CD8-positive, alpha-beta memory T cell (primary cell): ENCODE measurements around the gene ADPRH. TPM values are rescaled to one million over a fixed set of nuclear protein-coding genes. Genes with fewer than 3 reads are reported as not detected.

Experiments used
- CTCF ChIA-PET: fragments of 350-600 bp; sonication (Branson Sonifier 250); formaldehyde crosslinking; loops from one replicate; lab custom pipeline; 2021; ENCODE audit warnings: antibody characterized with exemption; lab: Charles Lee
- POLR2A ChIA-PET: fragments of 350-600 bp; sonication (Branson Sonifier 250); formaldehyde crosslinking; loops from one replicate; lab custom pipeline; 2021; ENCODE audit warnings: antibody characterized with exemption; lab: Charles Lee
- DNase-seq, 5 donors: peaks; one replicate each; pipeline versions ENCODE4 v3.0.0 to v3.0.0-alpha.2; 2020 to 2022; ENCODE audit warnings: mixed read lengths in 1 of 5
- H3K27ac ChIP-seq: one replicate; pipeline ENCODE4 v1.7.0; 2013; ENCODE audit warnings: low read depth, mild to moderate bottlenecking, low read length, moderate library complexity
- H3K27me3 ChIP-seq: 2 replicates; pipeline ENCODE4 v1.7.0; 2013; ENCODE audit warnings: low read length, mild to moderate bottlenecking; ENCODE audit not compliant: insufficient read depth, poor library complexity, severe bottlenecking
- H3K36me3 ChIP-seq: 2 replicates; pipeline ENCODE4 v1.7.0; 2013; ENCODE audit warnings: mild to moderate bottlenecking, low read length, moderate library complexity; ENCODE audit not compliant: insufficient read depth
- H3K4me1 ChIP-seq: 2 replicates; pipeline ENCODE4 v1.7.0; 2013; ENCODE audit warnings: mild to moderate bottlenecking, low read length, moderate library complexity; ENCODE audit not compliant: insufficient read depth
- H3K4me3 ChIP-seq: 2 replicates; pipeline ENCODE4 v1.7.0; 2013; ENCODE audit warnings: mild to moderate bottlenecking, low read length
- H3K9me3 ChIP-seq: 2 replicates; pipeline ENCODE4 v1.7.0; 2013; ENCODE audit warnings: mild to moderate bottlenecking, low read length
- H3K27ac Mint-ChIP-seq, 8 donors: one replicate each; pipeline ENCODE4 v1.8.0; 2020 to 2021; ENCODE audit warnings: mixed read lengths in 8 of 8, mild to moderate bottlenecking in 6 of 8, inconsistent platforms in 3 of 8, moderate library complexity in 3 of 8
- H3K27me3 Mint-ChIP-seq, 2 donors: one replicate each; pipeline ENCODE4 v1.8.0; 2020 to 2021; ENCODE audit warnings: mixed read lengths in 2 of 2, mild to moderate bottlenecking in 1 of 2, moderate library complexity in 1 of 2
- H3K36me3 Mint-ChIP-seq, 3 donors: one replicate each; pipeline ENCODE4 v1.8.0; 2020 to 2021; ENCODE audit warnings: mixed read lengths in 3 of 3, inconsistent platforms in 1 of 3, mild to moderate bottlenecking in 1 of 3
- H3K4me1 Mint-ChIP-seq, 3 donors: one replicate each; pipeline ENCODE4 v1.8.0; 2020 to 2021; ENCODE audit warnings: mixed read lengths in 3 of 3, inconsistent platforms in 1 of 3, mild to moderate bottlenecking in 1 of 3
- H3K4me3 Mint-ChIP-seq, 7 donors: one replicate each; pipeline ENCODE4 v1.8.0; 2020 to 2021; ENCODE audit warnings: mixed read lengths in 7 of 7, mild to moderate bottlenecking in 6 of 7, moderate library complexity in 4 of 7, inconsistent platforms in 2 of 7
- H3K9me3 Mint-ChIP-seq, 5 donors: one replicate each; pipeline ENCODE4 v1.8.0; 2020 to 2022; ENCODE audit warnings: mixed read lengths in 5 of 5, mild to moderate bottlenecking in 3 of 5, moderate library complexity in 2 of 5, inconsistent platforms in 1 of 5
- polyA plus RNA-seq: library from polyadenylated mRNA; unstranded; fragments of 300-500 nt; fragmentation: Illumina TruSeq; gene quantifications from one replicate; pipeline ENCODE4 v1.2.3, GENCODE V29; 2021
- total RNA-seq, 2 experiments: library from RNA; stranded (reverse); gene quantifications; one replicate each; pipeline ENCODE4 v1.2.3, GENCODE V29; 2021

ADPRH gene
- total and polyA plus RNA-seq, 3 experiments from 2014 or later, result 2.5 to 7.9 (median 6.8) TPM

DNA sequence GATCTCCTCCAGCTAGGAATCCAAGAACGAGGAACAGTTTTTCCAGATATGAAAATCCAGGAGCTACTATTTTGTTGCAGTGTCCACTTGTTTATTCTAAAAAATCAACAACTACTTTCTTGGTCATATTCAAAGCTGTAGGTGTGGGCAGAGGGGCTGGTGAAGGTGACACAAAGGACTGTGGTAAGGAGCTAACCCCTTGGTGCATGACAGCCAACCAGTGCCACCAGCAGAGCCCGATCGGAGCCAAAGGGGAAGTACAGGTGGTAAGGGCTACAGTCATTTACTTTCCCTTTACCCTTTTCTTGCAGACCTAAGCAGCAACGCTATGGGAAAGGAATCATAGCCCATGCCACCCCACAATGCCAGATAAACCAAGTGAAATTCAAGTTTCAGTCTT lies 49.1 kb downstream of the ADPRH start:
- Histone ChIP-seq H3K4me3 (no peak overlapping the region), H3K36me3 (no peaks in the 10 kb centered on the region), H3K27ac (no peak overlapping the region), H3K27me3 (no peaks in the 10 kb centered on the region), H3K9me3 (no peaks in the 10 kb centered on the region), H3K4me1 (no peaks in the 10 kb centered on the region)
- H3K4me3 Mint-ChIP-seq, result peak overlapping the region in 1 of 7 donors; percentile 1
- POLR2A ChIA-PET, result no interaction called here
- no peaks in the 10 kb centered on the region for H3K9me3 Mint-ChIP-seq
- H3K27ac Mint-ChIP-seq, result peak overlapping the region in 1 of 8 donors; percentile 14
- DNase-seq, result no peak
- CTCF ChIA-PET, result no interaction called here
- peaks cover 4 to 34% of the 10 kb centered on the region in 2 donors for H3K27me3 Mint-ChIP-seq
- H3K36me3 Mint-ChIP-seq, result no peaks in the 10 kb centered on the region
- H3K4me1 Mint-ChIP-seq, result peaks cover 0 to 19% (median 12%) of the 10 kb centered on the region in 3 donors

DNA sequence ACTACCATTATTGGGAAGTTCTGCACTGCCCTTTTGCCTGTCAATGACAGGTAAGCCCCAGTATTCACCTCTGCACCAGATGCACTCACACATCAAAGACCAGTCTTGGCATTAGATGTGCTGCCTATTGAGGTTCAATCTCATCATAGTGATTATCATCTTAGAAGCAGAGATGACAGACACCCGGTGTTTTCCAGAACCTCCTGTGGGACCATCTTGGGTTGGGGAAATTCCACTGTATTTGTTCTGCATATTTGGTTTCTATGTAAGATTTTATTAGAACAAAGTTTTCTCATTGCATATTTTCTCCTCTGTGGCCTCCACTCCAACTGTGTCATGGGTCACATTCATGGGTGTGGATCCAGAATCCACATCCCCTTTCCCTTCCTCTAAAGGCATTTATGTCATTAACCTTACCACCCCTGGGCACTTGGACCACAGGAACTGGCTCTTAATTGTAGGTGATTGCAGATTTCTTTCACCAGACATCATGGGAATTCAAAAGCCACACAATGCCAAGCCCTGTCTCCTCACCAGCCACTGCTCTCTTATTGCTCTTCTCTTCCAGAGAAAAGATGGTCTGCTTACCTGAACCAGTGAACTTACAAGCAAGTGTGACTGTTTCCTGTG lies 49.6 kb downstream of the ADPRH start:
- peaks cover 0 to 19% (median 12%) of the 10 kb centered on the region in 3 donors for H3K4me1 Mint-ChIP-seq
- CTCF ChIA-PET, result no interaction called here

DNA sequence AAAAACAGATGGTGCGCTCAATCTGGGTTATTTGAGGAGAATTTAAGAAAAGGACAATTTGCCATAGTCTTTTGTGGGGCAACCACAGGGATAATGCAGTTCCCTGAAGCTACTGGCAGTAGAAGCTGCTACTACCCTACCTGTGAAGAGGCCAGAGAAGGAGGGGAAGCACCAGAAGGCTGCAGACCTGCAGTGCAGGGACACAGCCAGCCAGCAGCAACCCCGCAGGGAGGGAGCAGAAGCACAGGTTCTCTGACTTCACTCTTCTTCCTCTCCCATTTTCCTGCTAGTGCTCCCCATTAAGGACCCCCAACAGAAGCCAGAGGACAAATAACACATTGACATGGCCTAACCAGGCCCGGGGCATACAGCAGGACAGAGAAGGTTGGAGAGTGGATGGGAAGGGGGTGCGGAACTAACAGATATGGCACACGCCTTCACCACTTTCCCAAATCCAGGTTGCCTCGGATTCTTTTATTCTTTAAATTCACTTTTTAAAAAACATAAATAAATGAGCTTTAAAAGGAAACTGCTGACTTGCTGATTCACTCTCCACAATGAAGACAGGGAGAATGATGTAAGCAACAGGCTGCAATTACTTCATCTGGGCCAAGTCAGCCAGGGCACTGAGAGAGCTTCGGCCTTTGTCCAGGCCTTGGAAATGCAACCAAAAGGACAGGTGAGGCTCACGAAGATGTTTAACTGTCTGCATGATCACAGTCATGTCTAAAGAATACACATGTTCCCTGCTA lies 51.0 kb downstream of the ADPRH start:
- Mint-ChIP-seq H3K27me3 (peaks cover 4 to 25% of the 10 kb centered on the region in 2 donors), H3K4me1 (peaks cover 0 to 19% (median 12%) of the 10 kb centered on the region in 3 donors), H3K27ac (no peak overlapping the region), H3K4me3 (no peak overlapping the region), H3K9me3 (no peaks in the 10 kb centered on the region), H3K36me3 (no peaks in the 10 kb centered on the region)
- H3K27me3 ChIP-seq, result no peaks in the 10 kb centered on the region
- ChIA-PET POLR2A (no interaction called here), CTCF (no interaction called here)
- no peak overlapping the region for H3K27ac ChIP-seq
- no peak overlapping the region for H3K4me3 ChIP-seq
- no peak for DNase-seq
- H3K9me3 ChIP-seq, result no peaks in the 10 kb centered on the region
- no peaks in the 10 kb centered on the region for H3K4me1 ChIP-seq
- H3K36me3 ChIP-seq, result no peaks in the 10 kb centered on the region

More for the DNA sequence above, 49.6 kb downstream of the ADPRH start:
- no peaks in the 10 kb centered on the region for H3K9me3 ChIP-seq
- Mint-ChIP-seq H3K4me3 (no peak overlapping the region), H3K27me3 (peaks cover 4 to 34% of the 10 kb centered on the region in 2 donors), H3K27ac (peak overlapping the region in 1 of 8 donors; percentile 2), H3K9me3 (no peaks in the 10 kb centered on the region), H3K36me3 (no peaks in the 10 kb centered on the region)
- POLR2A ChIA-PET, result no interaction called here
- no peaks in the 10 kb centered on the region for H3K27me3 ChIP-seq
- no peak overlapping the region for H3K4me3 ChIP-seq
- DNase-seq, result no peak
- H3K4me1 ChIP-seq, result no peaks in the 10 kb centered on the region
- H3K36me3 ChIP-seq, result no peaks in the 10 kb centered on the region
- no peak overlapping the region for H3K27ac ChIP-seq

GRCh38 chr3:119630880-119631329 lies 51.6 kb downstream of the ADPRH start:
- H3K9me3 ChIP-seq, result no peaks in the 10 kb centered on the region
- no peaks in the 10 kb centered on the region for H3K36me3 Mint-ChIP-seq
- CTCF ChIA-PET, result no interaction called here

GRCh38 chr3:119631516-119631915 lies 52.2 kb downstream of the ADPRH start:
- Mint-ChIP-seq H3K4me3 (no peak overlapping the region), H3K9me3 (no peaks in the 10 kb centered on the region), H3K27me3 (peaks cover 4 to 17% of the 10 kb centered on the region in 2 donors), H3K36me3 (no peaks in the 10 kb centered on the region), H3K4me1 (peaks cover 0 to 19% (median 12%) of the 10 kb centered on the region in 3 donors), H3K27ac (no peak overlapping the region)
- no peak overlapping the region for H3K4me3 ChIP-seq
- H3K36me3 ChIP-seq, result no peaks in the 10 kb centered on the region
- H3K27ac ChIP-seq, result no peak overlapping the region
- DNase-seq, result no peak
- ChIA-PET POLR2A (interaction anchor here (0.6 kb wide), 1 partner anchor 173 kb away, joined by 4 read pairs; no protein-coding TSS in a partner anchor), CTCF (no interaction called here)
- no peaks in the 10 kb centered on the region for H3K27me3 ChIP-seq
- H3K9me3 ChIP-seq, result no peaks in the 10 kb centered on the region
- no peaks in the 10 kb centered on the region for H3K4me1 ChIP-seq

More at GRCh38 chr3:119630880-119631329, 51.6 kb downstream of the ADPRH start:
- H3K4me1 ChIP-seq, result no peaks in the 10 kb centered on the region
- Mint-ChIP-seq H3K27ac (no peak overlapping the region), H3K4me3 (peak overlapping the region in 1 of 7 donors; percentile 4), H3K27me3 (peaks cover 4 to 19% of the 10 kb centered on the region in 2 donors), H3K4me1 (peaks cover 0 to 19% (median 12%) of the 10 kb centered on the region in 3 donors), H3K9me3 (no peaks in the 10 kb centered on the region)
- H3K4me3 ChIP-seq, result no peak overlapping the region
- POLR2A ChIA-PET, result interaction anchor here (0.6 kb wide), 1 partner anchor 173 kb away, joined by 4 read pairs; no protein-coding TSS in a partner anchor
- no peaks in the 10 kb centered on the region for H3K36me3 ChIP-seq
- no peaks in the 10 kb centered on the region for H3K27me3 ChIP-seq
- DNase-seq, result no peak
- H3K27ac ChIP-seq, result no peak overlapping the region

GRCh38 chr3:119632216-119632615 lies 52.9 kb downstream of the ADPRH start:
- POLR2A ChIA-PET, result no interaction called here
- Mint-ChIP-seq H3K27me3 (peaks cover 4 to 17% of the 10 kb centered on the region in 2 donors), H3K36me3 (no peaks in the 10 kb centered on the region), H3K4me3 (no peak overlapping the region), H3K4me1 (peaks cover 0 to 15% (median 12%) of the 10 kb centered on the region in 3 donors), H3K27ac (no peak overlapping the region), H3K9me3 (no peaks in the 10 kb centered on the region)
- H3K27me3 ChIP-seq, result no peaks in the 10 kb centered on the region
- no peaks in the 10 kb centered on the region for H3K9me3 ChIP-seq
- no peaks in the 10 kb centered on the region for H3K4me1 ChIP-seq
- no peak overlapping the region for H3K27ac ChIP-seq
- no peaks in the 10 kb centered on the region for H3K36me3 ChIP-seq
- DNase-seq, result no peak
- CTCF ChIA-PET, result no interaction called here
- H3K4me3 ChIP-seq, result no peak overlapping the region

DNA sequence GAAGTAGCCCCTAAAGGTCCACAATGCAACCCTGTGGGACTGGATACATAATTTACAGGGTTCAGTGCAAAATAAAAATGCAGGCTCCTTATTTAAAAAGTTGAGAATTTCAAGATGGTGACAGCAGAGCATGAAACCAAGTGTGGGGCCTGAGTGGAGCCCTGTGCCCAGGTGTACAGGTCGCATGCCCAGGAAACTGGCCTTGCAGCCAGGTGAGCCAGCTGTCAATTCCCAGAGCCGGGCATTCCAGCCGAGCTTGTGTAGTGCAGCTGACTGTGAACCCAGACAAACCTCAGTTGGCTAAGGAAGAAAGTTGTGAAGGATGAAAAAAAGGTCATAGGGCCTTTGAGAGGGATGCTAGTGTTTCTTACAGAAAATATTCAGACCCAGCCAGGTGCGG lies 53.5 kb downstream of the ADPRH start:
- no peak overlapping the region for H3K27ac ChIP-seq
- no peaks in the 10 kb centered on the region for H3K36me3 ChIP-seq
- ChIA-PET POLR2A (no interaction called here), CTCF (no interaction called here)
- Mint-ChIP-seq H3K36me3 (no peaks in the 10 kb centered on the region), H3K4me3 (no peak overlapping the region), H3K27me3 (peaks cover 2 to 11% of the 10 kb centered on the region in 2 donors), H3K4me1 (peaks cover 0 to 9% (median 6%) of the 10 kb centered on the region in 3 donors), H3K27ac (no peak overlapping the region), H3K9me3 (no peaks in the 10 kb centered on the region)
- H3K9me3 ChIP-seq, result no peaks in the 10 kb centered on the region
- DNase-seq, result no peak
- no peaks in the 10 kb centered on the region for H3K27me3 ChIP-seq
- H3K4me1 ChIP-seq, result no peaks in the 10 kb centered on the region
- no peak overlapping the region for H3K4me3 ChIP-seq

- H3K36me3 ChIP-seq, result no peaks in the 10 kb centered on the region
- no peaks in the 10 kb centered on the region for H3K27me3 ChIP-seq
- no peaks in the 10 kb centered on the region for H3K9me3 Mint-ChIP-seq
- H3K4me3 Mint-ChIP-seq, result no peak overlapping the region
- no peak for DNase-seq
- H3K27ac ChIP-seq, result no peak overlapping the region
- no peaks in the 10 kb centered on the region for H3K9me3 ChIP-seq
- peaks cover 0 to 9% (median 4%) of the 10 kb centered on the region in 3 donors for H3K4me1 Mint-ChIP-seq
- no peaks in the 10 kb centered on the region for H3K4me1 ChIP-seq
- ChIA-PET POLR2A (no interaction called here), CTCF (no interaction called here)
- peaks cover 0 to 3% (median 1%) of the 10 kb centered on the region in 3 donors for H3K36me3 Mint-ChIP-seq
- peaks cover 0 to 8% of the 10 kb centered on the region in 2 donors for H3K27me3 Mint-ChIP-seq
- H3K4me3 ChIP-seq, result no peak overlapping the region
- no peak overlapping the region for H3K27ac Mint-ChIP-seq
Observed at GRCh38 chr3:119635719-119636118, 56.4 kb downstream of the ADPRH start.
